ENCODE measurements around the gene VDR. TPM values are rescaled to one million over a fixed set of nuclear protein-coding genes. Genes with fewer than 3 reads are reported as not detected.

Gene VDR
- total RNA-seq, 3 donors from 2014 or later (not counting 1 experiment from before 2014, with no cell fraction given): 1.1 to 2.5 (median 1.6) TPM

DNA sequence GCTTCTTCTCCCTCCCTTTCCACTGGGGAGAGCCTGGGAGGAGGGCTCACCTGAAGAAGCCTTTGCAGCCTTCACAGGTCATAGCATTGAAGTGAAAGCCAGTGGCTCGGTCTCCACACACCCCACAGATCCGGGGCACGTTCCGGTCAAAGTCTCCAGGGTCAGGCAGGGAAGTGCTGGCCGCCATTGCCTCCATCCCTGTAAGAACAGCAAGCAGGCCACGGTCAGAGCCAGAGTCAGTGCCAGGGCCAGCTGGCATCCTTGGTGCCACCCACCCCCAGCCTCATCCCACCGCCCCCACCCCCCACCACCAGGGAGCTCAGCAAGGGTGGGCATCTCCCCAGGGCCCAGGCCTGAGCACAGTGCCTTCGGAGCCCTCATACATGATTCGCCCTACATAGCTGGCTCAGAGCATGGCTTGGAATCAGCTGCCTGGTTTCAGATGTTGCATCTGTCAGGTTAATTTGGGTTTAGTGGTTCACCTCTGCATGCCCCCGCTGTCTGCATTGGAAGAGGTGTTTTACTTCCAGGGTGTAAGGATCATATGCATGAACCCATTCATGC lies 25.8 kb downstream of the VDR start:
- H3K27me3 Mint-ChIP-seq (ENCODE audit: low read depth in 2 of 2): peaks cover 14 to 34% of the 10 kb centered on the region in 2 donors
- Histone ChIP-seq H3K4me1 (ENCODE audit: control insufficient read depth, insufficient read depth, low read length) (peaks cover 19% of the 10 kb centered on the region), H3K36me3 (ENCODE audit: control insufficient read depth, insufficient read depth, low read length) (no peaks in the 10 kb centered on the region), H3K9me3 (ENCODE audit: control insufficient read depth, insufficient read depth, low read length) (no peaks in the 10 kb centered on the region), H3K27me3 (ENCODE audit: control insufficient read depth, insufficient read depth, low read length) (no peaks in the 10 kb centered on the region), H3K4me3 (ENCODE audit: low read length) (no peak overlapping the region), H3K27ac (ENCODE audit: low read length) (no peak overlapping the region)
- H3K4me3 Mint-ChIP-seq: no peak overlapping the region
- H3K36me3 Mint-ChIP-seq: no peaks in the 10 kb centered on the region
- WGBS (ENCODE audit: insufficient coverage): 95% methylated on average over 9 of the region's 10 CpGs
- ATAC-seq (no peak), DNase-seq (no peak)
- TF ChIP-seq, protein P1, sequence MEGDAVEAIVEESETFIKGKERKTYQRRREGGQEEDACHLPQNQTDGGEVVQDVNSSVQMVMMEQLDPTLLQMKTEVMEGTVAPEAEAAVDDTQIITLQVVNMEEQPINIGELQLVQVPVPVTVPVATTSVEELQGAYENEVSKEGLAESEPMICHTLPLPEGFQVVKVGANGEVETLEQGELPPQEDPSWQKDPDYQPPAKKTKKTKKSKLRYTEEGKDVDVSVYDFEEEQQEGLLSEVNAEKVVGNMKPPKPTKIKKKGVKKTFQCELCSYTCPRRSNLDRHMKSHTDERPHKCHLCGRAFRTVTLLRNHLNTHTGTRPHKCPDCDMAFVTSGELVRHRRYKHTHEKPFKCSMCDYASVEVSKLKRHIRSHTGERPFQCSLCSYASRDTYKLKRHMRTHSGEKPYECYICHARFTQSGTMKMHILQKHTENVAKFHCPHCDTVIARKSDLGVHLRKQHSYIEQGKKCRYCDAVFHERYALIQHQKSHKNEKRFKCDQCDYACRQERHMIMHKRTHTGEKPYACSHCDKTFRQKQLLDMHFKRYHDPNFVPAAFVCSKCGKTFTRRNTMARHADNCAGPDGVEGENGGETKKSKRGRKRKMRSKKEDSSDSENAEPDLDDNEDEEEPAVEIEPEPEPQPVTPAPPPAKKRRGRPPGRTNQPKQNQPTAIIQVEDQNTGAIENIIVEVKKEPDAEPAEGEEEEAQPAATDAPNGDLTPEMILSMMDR (IDR thresholded peaks at IDR 0.05): no peak
- intact Hi-C loops (cut with micrococcal nuclease): no loop called here
- H3K4me1 Mint-ChIP-seq: peaks cover 6 to 14% of the 10 kb centered on the region in 2 donors
- H3K9me3 Mint-ChIP-seq: no peaks in the 10 kb centered on the region
- no peak overlapping the region for H3K27ac Mint-ChIP-seq

DNA sequence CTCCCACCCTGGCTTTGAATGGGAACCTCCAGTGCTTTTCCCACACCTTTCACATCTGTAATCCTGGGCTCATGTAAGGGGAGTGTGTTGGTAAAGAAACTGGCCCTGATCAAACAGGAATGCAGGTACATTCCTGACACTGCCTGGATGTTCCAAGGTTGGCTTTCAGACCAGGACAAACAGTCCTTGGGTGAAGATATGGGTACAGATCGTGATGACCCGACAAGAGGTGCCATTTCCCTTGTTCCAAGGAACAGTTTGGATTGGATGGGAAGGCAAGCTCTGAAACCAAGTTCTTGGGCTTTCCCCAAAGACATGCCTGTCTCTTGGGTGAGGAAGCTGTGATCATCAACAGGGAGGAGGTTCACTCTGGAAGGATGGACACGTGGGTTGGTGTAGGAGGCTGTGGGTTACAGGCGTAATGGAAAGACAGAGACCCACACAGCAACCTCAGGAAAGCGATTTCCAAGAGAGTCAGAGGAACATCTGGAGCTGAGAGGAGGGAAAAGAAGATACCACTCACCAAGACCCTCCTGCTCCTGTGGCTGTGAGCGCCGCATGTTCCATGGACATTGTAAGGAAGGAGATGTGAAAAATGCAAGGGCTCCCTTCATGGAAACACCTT lies 26.4 kb downstream of the VDR start:
- no peak overlapping the region for H3K4me3 Mint-ChIP-seq
- Histone ChIP-seq H3K4me1 (ENCODE audit: control insufficient read depth, insufficient read depth, low read length) (peaks cover 13% of the 10 kb centered on the region), H3K9me3 (ENCODE audit: control insufficient read depth, insufficient read depth, low read length) (no peaks in the 10 kb centered on the region), H3K4me3 (ENCODE audit: low read length) (no peak overlapping the region), H3K27me3 (ENCODE audit: control insufficient read depth, insufficient read depth, low read length) (no peaks in the 10 kb centered on the region), H3K27ac (ENCODE audit: low read length) (no peak overlapping the region), H3K36me3 (ENCODE audit: control insufficient read depth, insufficient read depth, low read length) (no peaks in the 10 kb centered on the region)
- H3K27me3 Mint-ChIP-seq (ENCODE audit: low read depth in 2 of 2): peaks cover 14 to 34% of the 10 kb centered on the region in 2 donors
- intact Hi-C loops (cut with micrococcal nuclease): no loop called here
- WGBS (ENCODE audit: insufficient coverage): 84% methylated on average over 5 of the region's 7 CpGs
- no peaks in the 10 kb centered on the region for H3K36me3 Mint-ChIP-seq
- peaks cover 6 to 14% of the 10 kb centered on the region in 2 donors for H3K4me1 Mint-ChIP-seq
- no peak overlapping the region for H3K27ac Mint-ChIP-seq
- TF ChIP-seq, protein P1 (IDR thresholded peaks at IDR 0.05): no peak
- H3K9me3 Mint-ChIP-seq: no peaks in the 10 kb centered on the region
- no peak for DNase-seq
- no peak for ATAC-seq

DNA sequence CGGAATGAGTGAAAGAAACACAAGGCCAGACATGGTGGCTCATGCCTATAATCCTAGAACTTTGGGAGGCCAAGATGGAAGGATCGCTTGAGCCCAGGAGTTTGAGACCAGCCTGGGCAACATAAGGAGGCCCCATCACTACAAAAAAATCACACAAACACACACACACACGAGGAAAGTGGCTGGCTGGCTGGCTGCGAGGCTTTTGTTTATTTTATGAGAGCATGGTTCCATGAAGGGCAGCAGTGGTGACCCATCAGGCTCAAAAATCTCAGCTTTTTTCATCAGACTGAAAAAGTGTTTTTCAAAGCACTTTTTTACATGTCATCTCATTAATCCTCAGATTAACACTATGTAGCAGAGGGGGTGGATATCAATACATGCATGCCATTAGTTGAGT lies 27.7 kb downstream of the VDR start:
- TF ChIP-seq, protein P1 (IDR thresholded peaks at IDR 0.05): no peak
- Histone ChIP-seq H3K27ac (ENCODE audit: low read length) (no peak overlapping the region), H3K36me3 (ENCODE audit: control insufficient read depth, insufficient read depth, low read length) (no peaks in the 10 kb centered on the region), H3K4me3 (ENCODE audit: low read length) (no peak overlapping the region), H3K4me1 (ENCODE audit: control insufficient read depth, insufficient read depth, low read length) (peaks cover under 1% of the 10 kb centered on the region), H3K9me3 (ENCODE audit: control insufficient read depth, insufficient read depth, low read length) (no peaks in the 10 kb centered on the region), H3K27me3 (ENCODE audit: control insufficient read depth, insufficient read depth, low read length) (no peaks in the 10 kb centered on the region)
- Mint-ChIP-seq H3K27me3 (ENCODE audit: low read depth in 2 of 2) (peaks cover 8 to 29% of the 10 kb centered on the region in 2 donors), H3K9me3 (no peaks in the 10 kb centered on the region), H3K4me3 (no peak overlapping the region), H3K4me1 (peaks cover 0 to 6% of the 10 kb centered on the region in 2 donors), H3K36me3 (no peaks in the 10 kb centered on the region), H3K27ac (no peak overlapping the region)
- WGBS (ENCODE audit: insufficient coverage): 94% methylated on average over 4 of the region's 4 CpGs
- no peak for ATAC-seq
- no peak for DNase-seq
- intact Hi-C loops (cut with micrococcal nuclease): no loop called here

Measured in natural killer cell (primary cell).